ENCODE measurements around the gene PLEKHG4B. TPM values are rescaled to one million over a fixed set of nuclear protein-coding genes. Genes with fewer than 3 reads are reported as not detected.

Gene PLEKHG4B
- total RNA-seq, 1 experiment from 2014 or later: 0.02 TPM

- ATAC-seq (no peak), DNase-seq (ENCODE audit: low read depth, low spot score) (no peak)
- CTCF ChIA-PET: no interaction called here
- BruUV-seq (replicated peaks): no TSS peak
- intact Hi-C loops (cut with micrococcal nuclease): no loop called here
- H3K36me3 ChIP-seq (ENCODE audit: control insufficient read depth in 1 of 2, insufficient read depth in 2 of 2, low read length in 2 of 2): no peaks in the 10 kb centered on the region
- H3K9me2 ChIP-seq (ENCODE audit: insufficient read depth): no peaks in the 10 kb centered on the region
- no peaks in the 10 kb centered on the region for H3K9me3 ChIP-seq (ENCODE audit: control insufficient read depth in 1 of 2, insufficient read depth in 1 of 2, low read depth in 1 of 2, low read length in 2 of 2)
- H3K27me3 ChIP-seq (ENCODE audit: insufficient read depth, low read length): peaks cover 67% of the 10 kb centered on the region
- RAD21 ChIA-PET (ENCODE audit: low non-redundant PET in 1 of 2, low total read pairs in 2 of 2, uncharacterized antibody in 2 of 2, unreplicated experiment in 2 of 2): no interaction called here
- H3K27ac ChIP-seq (ENCODE audit: low read depth, low read length): no peak overlapping the region
- POLR2A ChIA-PET: no interaction called here
- no peak overlapping the region for H2AFZ ChIP-seq (ENCODE audit: low read depth, low read length, poor library complexity, severe bottlenecking)
- TF ChIP-seq SIN3A (IDR thresholded peaks at IDR 0.05; ENCODE audit: low read depth) (no peak), POLR2AphosphoS5 (IDR thresholded peaks at IDR 0.05; ENCODE audit: low read depth, low read length) (no peak), SP1 (IDR thresholded peaks at IDR 0.05; ENCODE audit: low read depth) (no peak), ZNF274 (IDR thresholded peaks at IDR 0.05; ENCODE audit: low read depth, low read length) (no peak), JUND (IDR thresholded peaks at IDR 0.05) (no peak), RAD21 (IDR thresholded peaks at IDR 0.05; ENCODE audit: low read depth) (no peak)
- no peaks in the 10 kb centered on the region for H3K4me1 ChIP-seq (ENCODE audit: control insufficient read depth in 1 of 2, insufficient read depth in 2 of 2, low read length in 2 of 2)
- H4K20me1 ChIP-seq (ENCODE audit: insufficient read depth): no peaks in the 10 kb centered on the region
- H3K79me2 ChIP-seq (ENCODE audit: insufficient read depth, low read length): no peaks in the 10 kb centered on the region
- H3K4me3 ChIP-seq (replicated peaks in 1 of 2; ENCODE audit: low read depth in 1 of 2, low read length in 2 of 2): no peak overlapping the region
- no peak overlapping the region for H3K9ac ChIP-seq (ENCODE audit: low read length)
- no peak overlapping the region for H3K4me2 ChIP-seq (ENCODE audit: low read length)
These were observed 7.8 kb downstream of the PLEKHG4B start for GRCh38 chr5:99815-100214.

GRCh38 chr5:102411-103043, 10.6 kb downstream of the PLEKHG4B start:
- no peak overlapping the region for H3K4me2 ChIP-seq (ENCODE audit: low read length)
- no peak overlapping the region for H3K27ac ChIP-seq (ENCODE audit: low read depth, low read length)
- H3K9me2 ChIP-seq (ENCODE audit: insufficient read depth): no peaks in the 10 kb centered on the region
- BruUV-seq (replicated peaks): no TSS peak
- RAD21 ChIA-PET (ENCODE audit: low non-redundant PET in 1 of 2, low total read pairs in 2 of 2, uncharacterized antibody in 2 of 2, unreplicated experiment in 2 of 2): no interaction called here
- ATAC-seq (0 out of 2 replicates have a peak, but pooled peaks have one; percentile 11), DNase-seq (ENCODE audit: low read depth, low spot score) (no peak)
- no peaks in the 10 kb centered on the region for H3K9me3 ChIP-seq (ENCODE audit: control insufficient read depth in 1 of 2, insufficient read depth in 1 of 2, low read depth in 1 of 2, low read length in 2 of 2)
- no peak overlapping the region for H3K4me3 ChIP-seq (replicated peaks in 1 of 2; ENCODE audit: low read depth in 1 of 2, low read length in 2 of 2)
- TF ChIP-seq YY1 (IDR thresholded peaks at IDR 0.05; ENCODE audit: extremely low read depth, insufficient replicate concordance, low read depth, low read length) (no peak), ZBTB33 (IDR thresholded peaks at IDR 0.05; ENCODE audit: extremely low read depth, insufficient replicate concordance, low read length) (no peak), POLR2A (IDR thresholded peaks at IDR 0.05; ENCODE audit: borderline replicate concordance, extremely low read depth, insufficient read depth, insufficient read length) (no peak), ZNF274 (IDR thresholded peaks at IDR 0.05; ENCODE audit: low read depth, low read length) (no peak), TCF7L2 (IDR thresholded peaks at IDR 0.05; ENCODE audit: borderline replicate concordance, extremely low read depth, insufficient read depth, insufficient read length) (no peak), SRF (IDR thresholded peaks at IDR 0.05; ENCODE audit: low read depth) (no peak), RAD21 (IDR thresholded peaks at IDR 0.05; ENCODE audit: low read depth) (no peak), ATF3 (IDR thresholded peaks at IDR 0.05) (no peak), FOSL1 (IDR thresholded peaks at IDR 0.05; ENCODE audit: low read depth) (no peak), SIN3A (IDR thresholded peaks at IDR 0.05; ENCODE audit: low read depth) (no peak), EGR1 (IDR thresholded peaks at IDR 0.05; ENCODE audit: low read depth) (no peak)
- H3K9ac ChIP-seq (ENCODE audit: low read length): no peak overlapping the region
- H3K36me3 ChIP-seq (ENCODE audit: control insufficient read depth in 1 of 2, insufficient read depth in 2 of 2, low read length in 2 of 2): no peaks in the 10 kb centered on the region
- H2AFZ ChIP-seq (ENCODE audit: low read depth, low read length, poor library complexity, severe bottlenecking): no peak overlapping the region
- no peaks in the 10 kb centered on the region for H3K79me2 ChIP-seq (ENCODE audit: insufficient read depth, low read length)
- CTCF ChIA-PET: no interaction called here
- no peaks in the 10 kb centered on the region for H3K4me1 ChIP-seq (ENCODE audit: control insufficient read depth in 1 of 2, insufficient read depth in 2 of 2, low read length in 2 of 2)
- H4K20me1 ChIP-seq (ENCODE audit: insufficient read depth): no peaks in the 10 kb centered on the region
- peaks cover 58% of the 10 kb centered on the region for H3K27me3 ChIP-seq (ENCODE audit: insufficient read depth, low read length)
- intact Hi-C loops (cut with micrococcal nuclease): no loop called here
- POLR2A ChIA-PET: no interaction called here

All from HCT116 (cell line).